ENCODE measurements around the gene PAQR4. TPM values are rescaled to one million over a fixed set of nuclear protein-coding genes. Genes with fewer than 3 reads are reported as not detected.

The PAQR4 gene
- total and polyA plus RNA-seq, 2 experiments from 2014 or later = 3.1 to 11.0 TPM

DNA sequence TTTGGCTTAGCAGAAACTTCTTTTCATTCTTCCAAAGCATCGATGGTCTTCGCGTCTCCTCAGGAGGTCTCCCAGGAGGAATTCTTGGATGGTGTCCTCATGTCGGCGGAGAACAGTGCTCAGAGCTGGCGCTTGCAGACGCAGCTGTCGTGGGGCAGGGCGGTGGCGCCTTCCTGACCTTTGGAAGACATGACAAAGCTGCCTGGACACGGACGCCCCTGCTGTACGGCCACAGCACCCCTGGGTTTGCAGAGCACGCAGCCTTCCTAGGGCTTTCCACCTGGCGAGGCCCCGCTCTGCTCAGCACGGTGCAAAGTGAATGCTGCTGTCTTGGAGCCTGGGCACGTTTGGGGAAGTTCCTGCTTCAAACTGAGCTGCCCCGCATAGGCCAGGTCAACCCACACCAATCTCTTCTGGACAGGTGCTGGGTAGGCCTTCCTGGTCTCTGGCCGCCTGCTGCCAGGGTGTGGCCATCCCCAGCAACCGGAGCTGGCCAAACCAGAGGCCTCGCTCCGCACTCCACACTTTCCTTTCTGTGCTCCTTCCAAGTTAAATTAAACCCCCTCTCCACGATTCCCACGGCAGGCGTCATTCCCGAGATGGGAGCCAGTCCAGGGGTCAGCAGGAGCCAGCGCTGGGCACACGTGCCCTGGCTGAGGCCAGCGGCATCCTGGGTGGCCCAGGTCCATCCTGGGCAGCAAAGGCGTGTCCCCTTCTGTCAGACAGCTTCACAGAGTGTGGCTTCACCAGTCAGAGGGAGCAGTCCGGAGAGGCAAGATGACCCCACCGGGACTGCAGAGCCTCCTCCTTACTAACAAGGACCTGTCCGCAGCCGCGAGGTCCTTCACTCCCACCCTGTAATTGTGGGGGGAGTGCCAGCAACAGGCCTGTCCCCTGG lies 20.1 kb upstream of the PAQR4 start:
- H3K27ac ChIP-seq = no peak overlapping the region
- DNase-seq (ENCODE audit: low read depth in 1 of 2, low spot score in 1 of 2) = no peak
- no peak overlapping the region for H3K4me3 ChIP-seq
- H3K9me3 ChIP-seq (ENCODE audit: low read depth) = no peaks in the 10 kb centered on the region
- H3K27me3 ChIP-seq = no peaks in the 10 kb centered on the region
- no peaks in the 10 kb centered on the region for H3K4me1 ChIP-seq (ENCODE audit: low read depth)
- TF ChIP-seq, protein P1, sequence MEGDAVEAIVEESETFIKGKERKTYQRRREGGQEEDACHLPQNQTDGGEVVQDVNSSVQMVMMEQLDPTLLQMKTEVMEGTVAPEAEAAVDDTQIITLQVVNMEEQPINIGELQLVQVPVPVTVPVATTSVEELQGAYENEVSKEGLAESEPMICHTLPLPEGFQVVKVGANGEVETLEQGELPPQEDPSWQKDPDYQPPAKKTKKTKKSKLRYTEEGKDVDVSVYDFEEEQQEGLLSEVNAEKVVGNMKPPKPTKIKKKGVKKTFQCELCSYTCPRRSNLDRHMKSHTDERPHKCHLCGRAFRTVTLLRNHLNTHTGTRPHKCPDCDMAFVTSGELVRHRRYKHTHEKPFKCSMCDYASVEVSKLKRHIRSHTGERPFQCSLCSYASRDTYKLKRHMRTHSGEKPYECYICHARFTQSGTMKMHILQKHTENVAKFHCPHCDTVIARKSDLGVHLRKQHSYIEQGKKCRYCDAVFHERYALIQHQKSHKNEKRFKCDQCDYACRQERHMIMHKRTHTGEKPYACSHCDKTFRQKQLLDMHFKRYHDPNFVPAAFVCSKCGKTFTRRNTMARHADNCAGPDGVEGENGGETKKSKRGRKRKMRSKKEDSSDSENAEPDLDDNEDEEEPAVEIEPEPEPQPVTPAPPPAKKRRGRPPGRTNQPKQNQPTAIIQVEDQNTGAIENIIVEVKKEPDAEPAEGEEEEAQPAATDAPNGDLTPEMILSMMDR (IDR thresholded peaks at IDR 0.05; ENCODE audit: low read depth, low read length) = no peak
- no peaks in the 10 kb centered on the region for H3K36me3 ChIP-seq

DNA sequence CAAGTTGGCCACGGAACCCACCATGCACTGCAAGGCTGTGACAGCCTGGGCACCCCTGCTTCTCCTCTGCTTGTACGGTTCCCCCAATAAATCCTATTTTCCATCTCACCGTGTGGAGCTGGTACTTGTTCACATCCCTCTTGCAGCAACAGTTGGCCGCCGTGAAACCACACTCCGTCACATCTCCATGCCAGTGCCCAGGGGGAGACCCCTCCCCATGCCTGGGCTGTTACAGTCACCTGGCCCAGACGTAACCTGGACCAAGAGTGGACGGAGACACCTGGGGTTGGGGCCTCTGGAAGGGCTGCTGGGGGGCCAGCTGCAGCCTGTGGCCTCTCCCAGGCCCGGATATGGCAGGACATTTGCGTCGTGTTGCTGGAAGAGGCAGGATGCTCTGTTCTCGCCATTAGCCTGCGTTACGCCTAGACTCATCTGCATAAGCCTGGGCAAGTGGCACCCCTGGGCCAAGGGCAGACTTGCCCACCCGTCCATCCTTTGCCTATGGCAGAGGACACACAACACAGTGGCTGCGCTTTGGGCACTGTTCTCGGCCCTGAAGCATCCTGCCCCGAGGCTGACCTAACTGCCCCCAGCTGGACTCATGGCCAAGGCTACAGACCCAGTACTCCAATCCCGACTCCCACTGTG lies 19.3 kb upstream of the PAQR4 start:
- no peak overlapping the region for H3K27ac ChIP-seq
- H3K4me3 ChIP-seq = no peak overlapping the region
- no peaks in the 10 kb centered on the region for H3K9me3 ChIP-seq (ENCODE audit: low read depth)
- H3K27me3 ChIP-seq = no peaks in the 10 kb centered on the region
- no peaks in the 10 kb centered on the region for H3K4me1 ChIP-seq (ENCODE audit: low read depth)
- no peaks in the 10 kb centered on the region for H3K36me3 ChIP-seq
- TF ChIP-seq, protein P1 (IDR thresholded peaks at IDR 0.05; ENCODE audit: low read depth, low read length) = no peak
- no peak for DNase-seq (ENCODE audit: low read depth in 1 of 2, low spot score in 1 of 2)

DNA sequence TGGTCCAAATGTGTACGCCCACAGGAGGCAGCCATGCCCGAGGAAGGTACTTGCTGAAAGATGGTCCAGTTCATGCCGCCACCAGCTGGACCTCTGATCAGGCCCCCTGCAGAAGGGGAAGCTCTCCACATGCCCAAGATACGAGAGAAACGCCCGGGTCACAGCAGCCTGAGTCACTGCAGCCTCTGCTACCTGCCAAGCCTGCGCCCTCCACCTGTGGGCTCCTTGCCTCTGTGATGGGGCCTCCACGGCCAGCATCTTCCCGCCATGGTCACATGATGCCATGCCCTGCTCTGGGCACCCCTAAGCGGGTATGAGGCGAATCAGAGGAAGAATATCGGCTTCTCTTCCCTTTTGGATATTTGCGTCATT lies 18.8 kb upstream of the PAQR4 start:
- Histone ChIP-seq H3K4me1 (ENCODE audit: low read depth) (no peaks in the 10 kb centered on the region), H3K27me3 (no peaks in the 10 kb centered on the region), H3K9me3 (ENCODE audit: low read depth) (no peaks in the 10 kb centered on the region), H3K4me3 (no peak overlapping the region), H3K27ac (no peak overlapping the region), H3K36me3 (no peaks in the 10 kb centered on the region)
- DNase-seq (ENCODE audit: low read depth in 1 of 2, low spot score in 1 of 2) = no peak
- TF ChIP-seq, protein P1 (IDR thresholded peaks at IDR 0.05; ENCODE audit: low read depth, low read length) = no peak

DNA sequence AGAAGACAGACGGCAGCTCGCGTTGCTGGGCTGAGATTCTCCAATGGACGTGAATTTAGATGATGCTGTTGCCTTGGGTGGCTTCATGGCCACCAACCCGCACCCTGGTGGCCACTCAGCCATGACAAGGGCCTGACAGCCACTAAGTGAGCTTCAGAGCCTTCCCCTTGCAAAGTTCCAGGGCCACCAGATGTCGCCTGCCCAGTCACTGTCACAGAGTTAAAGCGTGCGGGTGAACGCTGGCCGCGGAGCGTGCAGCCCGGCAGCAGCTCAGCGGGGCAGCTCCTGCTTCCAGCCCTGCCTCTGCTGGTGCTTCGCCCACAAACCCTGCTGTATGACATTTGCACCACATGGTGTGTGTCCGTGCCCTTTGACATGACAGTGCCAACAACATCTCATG lies 18.4 kb upstream of the PAQR4 start:
- H3K27me3 ChIP-seq = no peaks in the 10 kb centered on the region

DNA sequence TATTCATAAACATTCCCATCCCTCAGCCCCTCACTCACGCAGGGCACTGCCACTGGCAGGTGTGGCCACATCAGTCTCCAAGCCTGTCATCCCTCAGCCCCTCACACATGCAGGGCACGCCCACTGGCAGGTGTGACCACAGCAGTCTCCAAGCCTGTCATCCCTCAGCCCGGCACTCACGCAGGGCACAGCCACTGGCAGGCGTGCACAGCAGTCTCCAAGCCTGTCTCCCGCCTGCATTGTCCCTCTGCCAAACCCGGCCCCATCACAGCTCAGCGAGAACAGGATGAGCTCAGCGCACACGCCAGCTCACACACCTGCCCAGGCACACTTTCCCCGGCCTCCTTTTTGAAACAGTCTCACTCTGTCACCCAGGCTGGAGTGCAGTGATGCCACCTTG lies 16.5 kb upstream of the PAQR4 start:
- Histone ChIP-seq H3K27ac (no peak overlapping the region), H3K4me1 (ENCODE audit: low read depth) (no peaks in the 10 kb centered on the region), H3K27me3 (no peaks in the 10 kb centered on the region), H3K9me3 (ENCODE audit: low read depth) (no peaks in the 10 kb centered on the region), H3K4me3 (no peak overlapping the region), H3K36me3 (no peaks in the 10 kb centered on the region)
- DNase-seq (ENCODE audit: low read depth in 1 of 2, low spot score in 1 of 2) = no peak
- TF ChIP-seq, protein P1 (IDR thresholded peaks at IDR 0.05; ENCODE audit: low read depth, low read length) = no peak

More for the DNA sequence above, 18.4 kb upstream of the PAQR4 start:
- H3K4me3 ChIP-seq = no peak overlapping the region
- H3K36me3 ChIP-seq = no peaks in the 10 kb centered on the region
- TF ChIP-seq, protein P1 (IDR thresholded peaks at IDR 0.05; ENCODE audit: low read depth, low read length) = no peak
- no peak for DNase-seq (ENCODE audit: low read depth in 1 of 2, low spot score in 1 of 2)
- no peaks in the 10 kb centered on the region for H3K4me1 ChIP-seq (ENCODE audit: low read depth)
- no peak overlapping the region for H3K27ac ChIP-seq
- H3K9me3 ChIP-seq (ENCODE audit: low read depth) = no peaks in the 10 kb centered on the region
